Measurements from ENCODE around the gene SCYL2.

DNA sequence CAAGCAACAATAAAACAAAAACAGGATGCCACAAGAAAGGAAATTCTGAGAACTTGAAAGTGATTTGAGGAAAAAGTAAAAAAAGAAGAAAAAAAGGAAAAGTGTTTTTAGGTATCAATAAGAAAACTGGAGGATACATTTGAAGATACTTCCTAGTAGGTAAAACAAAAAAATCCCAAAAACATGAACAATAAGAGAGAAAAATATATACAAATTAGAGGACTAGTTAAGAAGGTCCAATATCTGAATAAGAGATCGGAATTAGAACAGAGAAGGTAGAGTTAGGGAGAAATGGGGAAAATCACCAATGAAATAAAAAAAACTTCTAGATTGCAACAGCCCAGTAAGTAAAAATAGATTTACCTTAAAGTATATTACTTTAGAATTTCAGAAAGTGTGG lies 8.8 kb upstream of the SCYL2 start:
- TF ChIP-seq CTCF (IDR thresholded peaks at IDR 0.05; ENCODE audit: insufficient read depth, low read depth, low read length) (no peak), EZH2 (IDR thresholded peaks at IDR 0.05; ENCODE audit: insufficient read depth, low read length) (no peak)

All from astrocyte (in vitro differentiated cells and primary cell).